Motor neuron (in vitro differentiated cells): ENCODE data around the gene NSMF. TPM values are rescaled to one million over a fixed set of nuclear protein-coding genes. Genes with fewer than 3 reads are reported as not detected.
"Not testable (repeated sequence)": the region's sequence is repeated elsewhere in the genome, so short reads cannot be mapped to it uniquely, and the experiment has no call there.

Source experiments
- ATAC-seq, 8 experiments: fragments of 200-7000 bp; cut with Tn5 transposase; replicated peaks in 6 of 8; 2 replicates each; pipeline ENCODE4 v1.8.0; 2021; ENCODE audit warnings: mild to moderate bottlenecking in 8 of 8, moderate library complexity in 8 of 8
- H3K27ac ChIP-seq, 2 donors: fragments of 250-450 bp; sonication (Bioruptor Pico); 2 replicates each; pipeline ENCODE4 v1.9.0; 2021; ENCODE audit warnings: antibody characterized with exemption in 2 of 2, mild to moderate bottlenecking in 2 of 2, moderate library complexity in 1 of 2
- H3K4me1 ChIP-seq, 2 donors: fragments of 250-450 bp; sonication (Bioruptor Pico); replicated peaks in 1 of 2; 2 replicates each; pipeline ENCODE4 v1.6.1; 2021; ENCODE audit warnings: antibody characterized with exemption in 2 of 2, mild to moderate bottlenecking in 2 of 2, moderate library complexity in 1 of 2
- H3K4me3 ChIP-seq, 5 donors: fragments of 250-450 bp; sonication (Bioruptor Pico); 2 replicates each; pipeline ENCODE4 v1.9.0; 2021; ENCODE audit warnings: antibody characterized with exemption in 5 of 5, mild to moderate bottlenecking in 5 of 5, moderate library complexity in 4 of 5
- WGBS, 10 experiments: fragments of 450-650 bp; shearing (Covaris generic); methylation state at CpG; one replicate each; pipeline ENCODE4 v1.0.0; 2022; 5-methylcytosine and 5-hydroxymethylcytosine counted together
- in situ Hi-C, 9 experiments: fragments of 400-800 bp; cut with MboI; loops; one replicate each; pipeline ENCODE4 v1.15.0; 2021; ENCODE audit warnings: low sequenced_read_pairs in 9 of 9, low pct_unique_long_range_greater_than_20kb in 2 of 9; ENCODE audit not compliant: unreplicated experiment in 9 of 9
- total RNA-seq, 8 experiments: library from RNA; unstranded; fragments of 300-600 nt; gene quantifications; 2 replicates each; pipeline versions ENCODE4 v1.2.3 to v1.2.4, GENCODE V29; 2022

Gene NSMF
- total RNA-seq, 8 experiments from 2014 or later, result 18.0 to 116 (median 26.2) TPM

- ATAC-seq, result no peak
- peaks cover 23 to 29% of the 10 kb centered on the region in 2 donors for H3K4me1 ChIP-seq
- 95 to 100% (median 100%) methylated on average over 1 to 4 of the region's 12 CpGs; no CpG with 5 or more reads in 6 of the 10 experiments for WGBS, 10 experiments
- H3K4me3 ChIP-seq, result no peak overlapping the region
- in situ Hi-C loops, result no loop called here
- no peak overlapping the region for H3K27ac ChIP-seq
These were observed 2.9 kb downstream of the NSMF start for GRCh38 chr9:137456061-137456863.

- Histone ChIP-seq H3K4me1 (peaks cover 23 to 29% of the 10 kb centered on the region in 2 donors), H3K4me3 (no peak overlapping the region), H3K27ac (no peak overlapping the region)
- 100% methylated on average over 1 of the region's 18 CpGs; no CpG with 5 or more reads in 9 of the 10 experiments for WGBS, 10 experiments
- ATAC-seq, result no peak
- in situ Hi-C loops, result no loop called here
These were observed 3.7 kb downstream of the NSMF start for GRCh38 chr9:137455359-137455991.

- Histone ChIP-seq H3K27ac (peak overlapping the region in 1 of 2 donors; percentile 28), H3K4me3 (peak overlapping the region in 3 of 5 donors; percentile 20 to 31 (median 24)), H3K4me1 (peaks cover 23 to 26% of the 10 kb centered on the region in 2 donors)
- in situ Hi-C loops, result no loop called here
- 0 to 80% (median 48%) methylated on average over 1 to 5 of the region's 30 CpGs; no CpG with 5 or more reads in 4 of the 10 experiments for WGBS, 10 experiments
- ATAC-seq, result peak in 6 of 8 experiments; percentile 7 to 30 (median 16)
These were observed 4.4 kb downstream of the NSMF start for GRCh38 chr9:137454597-137455358.

- WGBS, 10 experiments, result no CpG with 5 or more reads among the region's 24 CpGs
- Histone ChIP-seq H3K27ac (peak overlapping the region in 1 of 2 donors; percentile 28), H3K4me1 (peaks cover 19 to 22% of the 10 kb centered on the region in 2 donors), H3K4me3 (peak overlapping the region in 4 of 5 donors; percentile 18 to 31 (median 22))
- ATAC-seq, result peak; percentile 2 to 42 (median 26)
- in situ Hi-C loops, result no loop called here
These were observed 5.0 kb downstream of the NSMF start for GRCh38 chr9:137454145-137454596.

- WGBS, 10 experiments, result no CpG with 5 or more reads among the region's 25 CpGs
- peak overlapping the region in 1 of 2 donors; percentile 6 for H3K27ac ChIP-seq
These were observed 5.5 kb downstream of the NSMF start for GRCh38 chr9:137453643-137454081.

GRCh38 chr9:137452761-137453642, 6.1 kb downstream of the NSMF start:
- Histone ChIP-seq H3K27ac (peak overlapping the region in 1 of 2 donors; percentile 6), H3K4me1 (peaks cover 15 to 21% of the 10 kb centered on the region in 2 donors), H3K4me3 (peak overlapping the region in 3 of 5 donors; percentile 18 to 31 (median 21))
- ATAC-seq, result no peak
- 93 to 100% (median 100%) methylated on average over 1 to 3 of the region's 43 CpGs; no CpG with 5 or more reads in 7 of the 10 experiments for WGBS, 10 experiments
- in situ Hi-C loops, result no loop called here

More at GRCh38 chr9:137453643-137454081, 5.5 kb downstream of the NSMF start:
- peak in 7 of 8 experiments; percentile 17 to 91 (median 79) for ATAC-seq
- peaks cover 19 to 22% of the 10 kb centered on the region in 2 donors for H3K4me1 ChIP-seq
- in situ Hi-C loops, result no loop called here
- peak overlapping the region in 4 of 5 donors; percentile 18 to 31 (median 21) for H3K4me3 ChIP-seq

- Histone ChIP-seq H3K27ac (no peak overlapping the region), H3K4me1 (peaks cover 12 to 17% of the 10 kb centered on the region in 2 donors), H3K4me3 (no peak overlapping the region)
- ATAC-seq, result no peak
- in situ Hi-C loops, result no loop called here
- WGBS, 10 experiments, result no CpG with 5 or more reads among the region's 17 CpGs
These were observed 7.0 kb downstream of the NSMF start for GRCh38 chr9:137452006-137452760.

- H3K4me3 ChIP-seq, H3K27ac ChIP-seq, in situ Hi-C loops, ATAC-seq: not testable (repeated sequence)
- WGBS, 10 experiments, result no CpG with 5 or more reads among the region's 31 CpGs
- H3K4me1 ChIP-seq, result peaks cover 12 to 17% of the 10 kb centered on the region in 2 donors
These were observed 7.7 kb downstream of the NSMF start for GRCh38 chr9:137451264-137452005.

GRCh38 chr9:137450539-137451222, 8.5 kb downstream of the NSMF start:
- ATAC-seq, H3K27ac ChIP-seq, H3K4me3 ChIP-seq, in situ Hi-C loops: not testable (repeated sequence)
- peaks cover 12 to 17% of the 10 kb centered on the region in 2 donors for H3K4me1 ChIP-seq
- WGBS, 10 experiments, result no CpG with 5 or more reads among the region's 24 CpGs

GRCh38 chr9:137449931-137450538, 9.1 kb downstream of the NSMF start:
- H3K4me1 ChIP-seq, result peaks cover 9 to 21% of the 10 kb centered on the region in 2 donors
- WGBS, 10 experiments, result 91% methylated on average over 6 of the region's 18 CpGs; no CpG with 5 or more reads in 9 of the 10 experiments
- no peak for ATAC-seq
- in situ Hi-C loops, result loop anchor here in 1 of 9 experiments (25.0 kb wide), 1 partner anchor 163 kb away; the partner anchor contains the start of gene TOR4A
- H3K4me3 ChIP-seq, result no peak overlapping the region
- H3K27ac ChIP-seq, result no peak overlapping the region
